MV-4-11 (cell line): ENCODE measurements around the gene ZNF547.

ENCODE experiments used
- DNase-seq: peaks from one replicate; lab custom pipeline; 2025; lab: John Stamatoyannopoulos, UW

Gene ZNF547

DNA sequence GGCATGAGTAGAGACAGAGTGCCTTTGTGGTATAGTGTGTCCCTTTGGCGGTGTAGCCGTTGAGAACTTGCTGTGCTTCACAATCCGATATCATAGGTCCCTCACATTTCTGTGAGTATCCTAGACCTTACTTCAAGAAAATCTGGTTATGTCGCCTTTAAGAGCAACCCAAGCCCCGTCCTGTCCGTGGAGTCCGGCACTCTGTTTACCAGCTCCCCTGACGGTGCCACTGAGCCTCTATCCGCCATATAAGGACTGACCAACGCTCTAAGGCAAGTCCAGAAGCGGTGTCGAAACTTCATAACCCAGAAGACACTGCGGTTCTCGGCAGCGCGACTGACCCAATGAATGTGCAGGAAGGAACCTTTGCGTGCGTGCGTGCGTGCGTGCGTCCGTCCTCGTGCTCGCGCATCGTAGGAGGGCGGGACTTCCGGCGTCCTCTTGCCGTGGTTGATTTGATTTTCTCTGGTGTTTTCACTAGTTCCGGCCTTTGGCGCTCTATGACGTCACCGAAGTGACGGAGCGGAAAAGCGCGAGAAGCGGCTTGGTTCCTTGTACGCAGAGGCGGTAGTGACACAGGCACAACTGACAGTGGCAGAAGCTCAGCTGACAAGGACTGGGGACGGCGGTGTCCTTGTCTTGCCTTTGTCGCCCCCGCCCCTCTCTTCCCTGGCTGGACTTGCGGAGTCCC is at the start of gene ZNF547, which contains the start of gene TRAPPC2B:
Gene ZNF547 (plus strand): TSS at position 555 of the 691 bp plus-strand sequence. CDS start 5,005 bp downstream, outside the sequence.
Gene TRAPPC2B (plus strand): TSS at position 555 of the 691 bp plus-strand sequence. CDS start 1,283 bp downstream, outside the sequence.
- peak; percentile 100 for DNase-seq

GRCh38 chr19:57314146-57314545 is 49.2 kb upstream of the ZNF547 start:
- no peak for DNase-seq

GRCh38 chr19:57317503-57317902 is 45.8 kb upstream of the ZNF547 start:
- no peak for DNase-seq

DNA sequence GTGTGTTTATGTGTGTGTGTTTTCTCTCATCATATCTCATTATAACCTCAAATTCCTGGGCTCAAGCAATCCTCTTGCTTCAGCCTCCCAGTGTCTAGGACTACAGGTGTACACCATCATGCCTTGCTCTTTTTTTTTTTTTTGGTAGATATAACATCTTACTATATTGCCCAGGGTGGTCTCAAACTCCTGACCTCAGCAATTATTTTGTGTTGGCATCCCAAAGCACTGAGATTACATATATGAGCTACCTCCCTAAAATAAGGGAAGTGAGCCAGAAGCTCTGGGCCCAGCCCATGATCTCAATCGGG is 43.5 kb upstream of the ZNF547 start:
- no peak for DNase-seq

- peak; percentile 97 for DNase-seq
These were observed 42.9 kb upstream of the ZNF547 start, which contains the start of gene ZNF543 for GRCh38 chr19:57320180-57321084. Gene ZNF543, plus strand, starts transcription at chr19:57320472. Its CDS starts 382 bp downstream, at chr19:57320854.

- no peak for DNase-seq
These were observed 42.2 kb upstream of the ZNF547 start for GRCh38 chr19:57321116-57321515.

- DNase-seq = peak; percentile 82
These were observed 41.6 kb upstream of the ZNF547 start for GRCh38 chr19:57321751-57322150.

DNA sequence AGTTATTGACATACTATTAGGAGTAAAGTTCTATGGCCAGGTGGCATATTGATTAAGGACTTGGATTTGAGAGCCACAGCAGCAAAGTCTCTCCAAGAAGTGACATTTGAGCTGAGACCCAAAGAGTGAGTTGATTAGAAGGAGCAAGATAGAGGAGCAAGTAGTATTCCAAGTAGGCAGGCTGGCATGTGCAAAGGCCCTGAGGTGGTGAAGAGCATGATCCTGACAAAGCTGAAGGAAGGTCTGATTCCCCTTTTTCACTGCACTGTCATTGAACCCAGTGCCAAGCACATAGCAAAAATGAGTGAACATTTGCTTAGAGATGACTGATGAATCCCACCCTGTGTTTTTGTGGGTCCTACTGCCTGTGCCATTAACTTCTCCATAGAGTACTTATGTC is 38.4 kb upstream of the ZNF547 start:
- DNase-seq = no peak

- no peak for DNase-seq
These were observed 35.4 kb upstream of the ZNF547 start for GRCh38 chr19:57327993-57328392.

GRCh38 chr19:57334191-57334590 is 29.2 kb upstream of the ZNF547 start:
- no peak for DNase-seq

- no peak for DNase-seq
These were observed 24.5 kb upstream of the ZNF547 start for GRCh38 chr19:57338877-57339276.

GRCh38 chr19:57342582-57342981 is 20.8 kb upstream of the ZNF547 start:
- no peak for DNase-seq

GRCh38 chr19:57348136-57348535 is 15.2 kb upstream of the ZNF547 start:
- DNase-seq = no peak

DNA sequence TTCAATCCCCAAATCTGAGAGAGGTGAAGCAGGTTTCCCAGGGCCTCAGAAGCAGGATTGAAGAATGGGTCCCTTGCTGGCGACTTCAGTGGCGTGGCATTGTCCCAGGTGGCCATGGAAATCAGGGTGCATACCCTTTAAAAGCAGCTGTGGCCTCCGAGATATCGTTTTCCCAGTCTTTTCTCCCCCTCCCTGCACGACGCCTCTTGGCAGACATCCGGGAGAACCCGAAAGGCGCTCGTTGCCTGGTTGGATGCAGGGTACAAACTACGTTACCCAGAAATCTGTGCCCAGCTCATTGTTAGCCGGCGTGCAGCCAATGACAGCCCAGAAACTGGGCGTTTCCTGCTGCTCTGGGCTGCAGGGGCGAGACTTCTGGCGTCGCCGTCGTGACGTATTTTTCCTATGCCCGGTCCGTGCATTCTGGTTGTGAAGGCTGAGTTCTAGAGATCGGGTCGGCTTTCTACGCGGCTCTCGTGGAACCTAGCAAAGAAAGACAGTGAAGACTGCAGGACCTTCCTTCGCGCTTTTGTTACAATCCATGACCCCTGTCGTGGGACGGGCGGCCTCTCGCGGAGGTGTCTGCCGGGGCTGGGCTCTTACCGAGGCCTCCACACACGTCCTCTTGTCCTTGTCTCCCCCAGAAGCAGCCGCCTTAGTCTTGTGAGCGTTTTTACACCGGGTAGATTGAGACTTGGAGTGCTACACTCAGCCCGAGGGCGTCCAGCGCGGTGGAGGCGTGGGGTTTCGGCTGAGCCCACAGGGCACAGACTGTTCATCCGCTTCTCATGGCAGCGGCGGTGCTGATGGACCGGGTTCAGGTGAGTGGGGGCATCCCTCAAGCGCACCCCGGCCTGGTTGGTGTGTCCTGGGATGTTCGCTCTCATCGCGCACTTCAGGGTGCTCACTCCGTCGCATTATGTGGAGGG is 12.2 kb upstream of the ZNF547 start, which contains the start of gene ZNF304:
Gene ZNF304 (plus strand): TSS at position 395 of the 929 bp plus-strand sequence. CDS start 394 bp downstream, at position 789.
- DNase-seq = peak; percentile 97

DNA sequence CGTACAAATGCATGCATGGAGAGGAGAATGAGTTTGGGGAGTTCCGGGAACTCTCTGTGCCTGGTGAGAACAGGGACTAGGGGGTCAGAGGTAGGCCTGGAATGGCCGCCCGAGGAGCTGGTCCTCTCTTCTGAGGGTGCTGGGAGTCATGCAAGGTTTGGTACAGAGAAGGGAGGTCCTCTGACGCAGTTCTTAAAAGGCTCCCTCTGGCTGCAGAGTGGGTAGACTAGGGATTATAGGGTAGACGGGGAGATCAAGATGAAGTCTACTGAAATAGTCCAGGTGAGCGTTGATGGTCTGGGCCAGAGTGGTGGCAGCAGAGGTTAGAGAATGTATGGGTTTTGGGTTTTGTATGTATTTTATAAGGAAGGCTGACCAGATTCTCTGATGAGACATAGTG is 11.5 kb upstream of the ZNF547 start:
- no peak for DNase-seq

GRCh38 chr19:57355916-57356315 is 7.4 kb upstream of the ZNF547 start:
- DNase-seq = no peak

GRCh38 chr19:57357406-57357805 is 5.9 kb upstream of the ZNF547 start:
- no peak for DNase-seq

DNA sequence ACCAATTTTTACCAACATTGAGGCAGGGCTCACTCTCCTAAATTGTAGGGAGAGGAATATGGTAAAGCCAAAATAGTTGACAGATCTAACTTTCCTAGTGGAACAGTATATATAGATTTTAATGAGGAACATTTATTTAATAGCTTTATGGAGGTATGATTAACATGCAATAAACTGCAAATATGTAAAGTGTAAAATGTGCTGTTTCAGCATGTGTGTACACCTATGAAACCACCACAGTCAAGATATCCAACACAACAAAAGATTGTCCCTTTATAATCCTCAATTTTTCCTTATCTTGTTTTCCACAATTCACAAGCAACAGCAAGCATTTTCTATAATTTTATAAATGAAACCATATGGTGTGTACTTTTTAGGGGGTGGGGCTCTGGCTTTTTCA is 4.1 kb upstream of the ZNF547 start:
- no peak for DNase-seq

DNA sequence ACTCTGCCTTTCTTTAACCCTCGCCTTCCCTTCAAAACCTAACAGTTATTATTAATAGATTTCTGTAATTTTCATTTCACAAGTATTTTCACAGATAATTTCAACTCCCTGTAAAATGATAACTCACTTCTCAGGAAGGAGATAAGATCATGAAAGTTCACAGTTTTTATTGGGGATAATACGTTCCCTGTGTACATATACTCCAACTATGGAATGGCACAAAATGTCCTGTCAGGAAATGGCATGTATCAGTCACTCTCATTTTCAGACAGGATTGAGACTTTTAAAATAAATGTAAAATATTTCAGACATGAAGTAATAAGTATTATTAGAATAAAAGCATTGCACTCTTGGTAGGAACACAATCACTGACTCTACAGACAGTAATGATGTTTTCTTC is 932 bp upstream of the ZNF547 start:
- no peak for DNase-seq

DNA sequence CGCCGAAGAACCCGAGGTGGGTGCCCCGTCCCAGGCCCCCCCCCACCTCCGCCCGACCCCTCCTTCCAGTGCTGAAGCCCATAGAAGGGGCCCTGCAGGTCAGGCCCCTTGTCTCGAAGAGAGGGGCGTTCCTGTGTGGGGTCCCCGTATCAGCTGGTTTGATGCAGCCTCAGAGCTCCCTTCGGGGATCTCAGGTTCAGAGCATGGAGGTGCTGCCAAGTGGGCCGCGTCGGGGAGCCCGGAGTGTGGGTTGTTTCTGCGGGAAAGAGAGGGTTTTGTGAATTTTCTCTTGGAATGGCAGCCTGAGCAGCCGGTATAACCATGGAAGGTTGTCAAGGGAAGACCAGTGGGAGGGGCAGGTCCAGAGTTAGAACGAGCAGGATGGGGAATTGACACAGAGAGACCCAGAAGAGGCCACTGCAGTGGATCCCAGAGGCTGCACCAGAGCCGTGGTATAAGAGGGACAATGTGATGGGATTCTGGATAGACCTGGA is 384 bp downstream of the ZNF547 start:
- no peak for DNase-seq

DNA sequence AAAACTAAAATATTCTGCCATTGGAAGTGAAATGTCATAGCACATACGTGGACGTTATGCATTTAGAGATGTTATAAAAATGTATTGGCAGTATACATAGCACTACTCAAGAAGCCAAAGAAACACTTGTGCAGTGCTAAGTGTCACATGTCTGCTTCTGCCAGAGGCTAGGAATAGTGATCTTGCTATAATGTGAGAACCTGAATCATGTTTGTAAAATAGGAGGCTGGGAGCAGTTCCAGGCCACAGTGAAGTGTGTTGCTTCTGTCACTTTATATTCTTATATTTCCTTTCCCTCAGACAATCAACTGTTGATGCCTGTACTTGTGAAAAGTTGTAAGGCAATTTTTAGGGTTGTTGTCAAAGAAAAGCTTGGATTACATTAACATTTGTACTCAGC is 3.4 kb downstream of the ZNF547 start:
- DNase-seq = no peak

DNA sequence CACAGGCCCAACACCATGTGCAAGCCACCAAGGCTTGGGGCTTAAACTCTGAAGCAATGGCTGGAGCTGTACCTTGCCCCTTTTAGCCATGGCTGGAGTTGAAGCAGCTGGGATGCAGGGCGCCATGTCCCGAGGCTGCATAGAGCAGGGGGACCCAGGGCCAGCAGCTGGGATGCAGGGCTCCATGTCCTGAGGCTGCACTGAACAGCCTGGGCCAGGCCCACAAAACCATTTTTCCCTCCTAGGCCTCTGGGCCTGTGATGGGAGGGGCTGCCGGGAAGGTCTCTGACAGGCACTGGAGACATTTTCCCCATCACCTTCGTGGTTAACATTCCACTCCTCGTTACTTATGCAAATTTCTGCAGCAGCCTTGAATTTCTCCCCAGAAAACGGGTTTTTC is 10.8 kb downstream of the ZNF547 start:
- no peak for DNase-seq
